HG03432 (cell line): Measurements from ENCODE around the gene HAUS1.

Experiments used
- ATAC-seq: cut with Tn5 transposase; IDR thresholded peaks from one replicate; pipeline ENCODE4 v1.9.1; 2021; ENCODE audit warnings: mild to moderate bottlenecking, moderate library complexity; ENCODE audit not compliant: unreplicated experiment

Gene HAUS1, protein sequence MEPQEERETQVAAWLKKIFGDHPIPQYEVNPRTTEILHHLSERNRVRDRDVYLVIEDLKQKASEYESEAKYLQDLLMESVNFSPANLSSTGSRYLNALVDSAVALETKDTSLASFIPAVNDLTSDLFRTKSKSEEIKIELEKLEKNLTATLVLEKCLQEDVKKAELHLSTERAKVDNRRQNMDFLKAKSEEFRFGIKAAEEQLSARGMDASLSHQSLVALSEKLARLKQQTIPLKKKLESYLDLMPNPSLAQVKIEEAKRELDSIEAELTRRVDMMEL

DNA sequence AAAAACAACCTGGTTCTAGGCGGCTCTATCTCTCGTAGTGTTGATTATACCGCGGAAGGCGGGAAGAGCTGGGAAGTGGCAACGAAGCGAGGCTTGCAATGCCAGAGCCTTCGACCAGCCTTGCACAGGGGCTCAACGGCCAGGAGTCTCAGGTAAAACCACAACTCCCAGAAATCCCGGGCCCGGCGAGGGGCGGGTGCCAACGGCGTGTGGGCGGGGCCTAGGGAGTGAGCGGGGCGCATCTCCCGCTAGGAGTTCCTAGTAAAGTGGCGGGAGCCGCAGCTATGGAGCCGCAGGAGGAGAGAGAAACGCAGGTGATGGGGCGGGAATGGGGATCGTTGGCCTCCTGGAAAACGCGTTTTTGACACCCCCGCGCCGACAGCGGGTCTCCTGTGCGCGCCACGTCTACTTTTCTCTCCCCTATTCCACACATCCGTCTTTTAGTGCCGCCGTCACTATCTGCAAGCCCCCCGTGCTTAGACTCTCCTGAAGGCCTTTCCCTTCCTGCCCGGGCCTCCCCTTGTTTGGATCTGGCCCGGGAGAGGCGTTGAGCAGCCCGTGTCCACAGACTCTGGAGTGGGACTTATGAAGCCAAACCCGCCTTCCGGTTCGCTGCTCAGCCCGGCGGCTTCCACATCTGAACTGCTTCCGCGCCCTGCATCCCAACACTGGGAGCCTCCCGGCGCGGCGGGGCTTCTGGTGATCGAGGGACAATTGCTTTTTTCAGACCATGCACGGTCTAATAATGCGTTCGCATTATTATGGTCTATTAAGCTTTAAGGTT is at the start of gene HAUS1:
Gene HAUS1, plus strand, starts transcription at position 258 of the 784 bp plus-strand sequence. Its CDS starts 27 bp downstream, at position 285.
- ATAC-seq = peak; percentile 98

DNA sequence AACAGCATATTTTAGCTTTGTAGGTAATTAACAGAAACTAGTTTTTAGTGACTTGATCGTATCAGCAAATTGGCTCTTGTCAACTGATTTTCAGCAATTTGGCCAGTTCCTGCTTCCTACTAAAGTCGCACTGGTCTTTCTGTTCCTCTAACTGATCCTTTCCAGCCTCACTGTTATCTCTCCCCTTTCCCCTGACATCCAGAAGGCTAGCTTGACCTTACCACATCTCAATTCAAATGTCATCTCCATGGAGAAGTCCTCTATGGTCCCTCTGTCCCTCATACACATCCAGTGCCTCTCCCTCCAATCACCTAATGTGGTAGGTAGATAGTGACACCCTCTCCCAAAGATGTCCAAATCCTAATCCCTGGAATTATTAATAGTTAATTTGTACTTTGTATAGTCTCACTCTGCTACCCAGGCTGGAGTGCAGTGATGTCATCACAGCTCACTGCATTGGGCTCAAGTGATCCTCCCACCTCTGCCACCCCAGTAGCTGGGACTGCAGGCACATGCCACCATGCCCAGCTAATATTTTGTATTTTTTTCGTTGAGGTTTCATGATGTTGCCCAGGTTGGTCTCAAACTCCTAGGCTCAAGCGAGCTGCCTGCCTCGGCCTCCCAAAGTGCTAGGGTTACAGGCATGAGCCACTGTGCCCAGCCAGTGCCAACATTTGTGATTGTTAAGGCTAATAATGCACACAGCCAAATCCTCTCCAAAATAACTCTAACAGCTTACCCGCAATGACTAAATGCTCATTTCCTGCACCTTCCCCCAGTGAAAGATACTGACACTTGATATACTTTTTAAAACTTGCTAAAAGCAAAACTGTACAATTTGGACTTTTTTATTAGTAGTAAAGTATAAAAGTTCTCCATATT is 49.0 kb upstream of the HAUS1 start:
- ATAC-seq = peak; percentile 73

DNA sequence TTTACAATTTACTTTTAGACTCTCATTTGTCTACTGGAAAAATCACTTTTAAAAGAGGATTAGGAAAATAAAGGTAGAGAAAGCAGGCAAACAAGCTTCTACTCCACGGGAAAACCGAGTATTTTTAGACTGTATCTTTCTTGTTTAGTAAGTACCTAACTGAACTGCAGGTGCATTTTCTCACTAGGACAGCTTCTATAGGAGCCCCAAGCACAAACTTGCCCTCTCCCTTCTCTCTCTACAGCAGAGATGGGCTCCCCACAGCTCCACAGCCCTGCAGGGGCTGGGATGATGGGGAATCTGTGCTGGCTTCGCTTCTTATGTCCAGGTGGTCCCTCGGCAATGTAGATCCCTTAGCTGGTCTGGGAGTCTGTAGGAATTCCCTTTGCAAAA is 48.4 kb upstream of the HAUS1 start:
- no peak for ATAC-seq

DNA sequence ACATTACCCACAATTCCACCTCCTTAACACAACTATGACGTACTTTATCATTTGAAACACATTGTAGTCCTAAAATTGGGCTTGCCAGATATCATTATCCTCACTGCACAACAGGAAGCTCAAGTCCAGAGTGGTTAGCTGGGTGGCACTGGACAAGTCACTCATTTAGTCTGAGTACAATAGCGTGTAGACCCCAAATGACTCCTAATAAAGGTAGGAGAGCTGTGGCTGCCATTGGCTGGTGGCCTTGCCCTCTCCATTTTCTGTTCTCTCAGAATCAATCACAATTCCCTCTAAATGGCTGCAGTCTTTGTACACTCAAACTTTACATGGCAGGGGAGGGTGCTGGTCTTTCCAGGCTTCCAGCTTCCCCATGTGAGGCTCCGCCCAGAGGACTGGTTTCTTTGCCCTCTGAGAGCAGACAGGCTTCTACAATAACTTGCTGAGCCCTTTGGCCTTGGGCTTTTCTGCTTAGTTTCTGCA is 43.8 kb upstream of the HAUS1 start:
- ATAC-seq = no peak

DNA sequence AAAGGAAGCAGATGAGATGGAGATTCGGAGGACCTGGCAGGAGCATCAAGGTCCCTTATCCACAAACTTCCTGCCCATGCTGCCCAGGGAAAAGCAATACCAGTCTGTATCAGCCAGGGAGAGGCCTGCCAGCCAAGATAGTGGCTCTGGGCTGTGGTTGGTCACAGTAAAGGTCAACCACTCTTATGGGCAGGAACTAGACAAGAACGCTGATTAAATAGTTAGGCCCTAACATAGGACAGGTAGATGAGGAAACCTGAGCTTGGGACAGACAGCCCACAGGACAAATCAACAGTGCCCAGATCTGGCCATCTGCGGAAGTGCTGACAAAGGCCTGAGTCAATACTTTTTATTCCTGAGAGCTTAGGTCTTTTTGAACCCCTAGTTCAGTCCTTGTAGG is 42.8 kb upstream of the HAUS1 start:
- no peak for ATAC-seq

DNA sequence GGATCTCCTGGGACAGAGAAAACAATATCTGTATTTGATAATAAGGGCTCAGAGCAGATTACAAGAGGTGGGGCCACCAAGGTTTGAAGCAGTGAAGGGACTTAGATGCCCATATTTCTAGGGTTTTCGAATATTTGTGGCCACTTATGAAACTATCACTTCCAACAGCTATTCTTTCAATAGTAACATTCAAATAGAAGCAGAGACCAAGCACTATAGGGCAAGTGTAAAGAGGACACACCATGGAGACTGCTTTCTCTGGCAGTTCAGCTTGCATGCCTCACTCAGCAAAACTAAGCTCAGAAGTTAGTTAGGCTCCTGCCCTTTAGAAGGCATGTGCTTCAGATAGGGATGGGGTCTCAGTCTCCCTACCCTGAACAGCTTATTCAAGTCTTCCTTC is 42.4 kb upstream of the HAUS1 start:
- ATAC-seq = no peak

DNA sequence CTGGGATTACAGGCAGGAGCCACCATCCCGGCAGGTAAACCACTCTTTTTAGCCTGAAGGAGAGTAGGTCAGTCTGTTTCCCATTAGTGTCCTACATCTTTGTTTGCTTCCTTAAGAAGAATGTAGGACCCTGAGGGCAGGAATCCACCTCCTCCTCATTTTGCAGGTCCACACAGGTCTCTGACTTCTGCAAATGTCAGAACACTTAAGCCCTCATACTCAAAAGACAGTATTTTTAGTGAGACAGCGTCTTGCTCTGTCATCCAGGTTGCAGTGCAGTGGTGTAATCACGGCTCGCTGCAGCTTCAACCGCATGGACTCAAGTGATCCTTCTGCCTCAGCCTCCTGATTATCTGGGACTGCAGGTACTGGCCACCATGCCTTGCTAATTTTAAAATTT is 41.4 kb upstream of the HAUS1 start:
- ATAC-seq = no peak

DNA sequence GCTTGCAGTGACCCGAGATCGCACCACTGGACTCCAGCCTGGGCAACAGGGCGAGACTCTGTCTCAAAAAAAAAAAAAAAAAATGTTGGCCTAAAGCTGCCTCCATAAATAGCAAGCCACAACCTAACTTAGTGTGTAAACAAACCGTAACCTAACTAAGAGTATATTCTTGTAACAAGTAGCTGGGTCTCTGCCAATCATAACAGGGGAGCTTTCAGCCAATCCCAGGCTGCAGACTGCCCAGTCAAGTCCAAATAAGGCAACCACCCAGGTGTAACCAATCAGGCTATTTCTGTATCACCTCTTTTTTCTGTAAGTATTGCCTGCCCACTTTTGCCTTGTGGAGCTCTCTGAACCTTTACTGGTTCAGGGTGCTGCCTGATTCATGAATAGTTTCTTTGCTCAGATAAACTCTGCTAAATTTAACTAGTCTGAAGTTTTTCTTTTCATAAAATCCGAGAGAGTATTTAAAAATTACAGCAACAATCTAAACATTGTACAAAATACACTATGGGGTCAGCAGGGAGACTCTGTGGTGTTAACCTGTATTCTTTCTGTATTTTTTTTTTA is 36.7 kb upstream of the HAUS1 start:
- ATAC-seq = no peak

DNA sequence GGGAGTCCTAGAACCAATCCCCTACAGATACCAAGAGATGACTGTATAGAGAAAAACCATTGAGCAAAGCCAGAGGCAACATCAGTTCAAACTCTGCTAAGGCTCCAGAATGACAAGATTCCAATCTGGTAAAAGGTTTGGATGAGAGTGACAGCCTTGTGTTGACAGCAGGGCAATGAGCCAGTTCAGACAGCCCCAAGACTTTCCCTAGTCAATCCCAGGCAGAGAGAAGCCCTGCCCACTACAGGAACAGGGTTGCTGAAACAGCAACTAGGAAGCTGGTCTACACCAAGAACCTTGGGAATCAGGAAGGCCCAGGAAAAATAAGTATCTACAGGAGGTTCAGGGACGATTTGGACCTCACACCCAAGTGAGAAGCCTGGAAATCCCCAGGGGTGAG is 35.4 kb upstream of the HAUS1 start:
- no peak for ATAC-seq

DNA sequence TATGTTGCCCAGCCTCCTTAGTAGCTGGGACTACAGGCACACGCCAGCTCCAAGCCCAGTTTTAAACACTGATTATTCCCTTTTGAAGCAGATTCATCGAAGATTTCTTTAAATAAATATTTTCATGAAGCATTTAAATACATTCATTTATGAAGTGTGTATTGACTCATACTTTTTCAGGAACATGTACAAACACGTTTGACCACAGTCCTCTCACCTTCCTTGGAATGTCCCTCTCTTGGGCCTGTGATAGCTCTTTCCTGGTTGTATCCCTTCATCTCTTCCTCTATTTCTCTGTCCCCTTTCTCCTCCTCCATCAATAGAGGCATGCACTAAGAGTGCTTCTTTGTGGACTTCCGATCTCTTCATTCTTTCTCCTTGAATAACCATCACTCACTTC is 34.7 kb upstream of the HAUS1 start:
- no peak for ATAC-seq

DNA sequence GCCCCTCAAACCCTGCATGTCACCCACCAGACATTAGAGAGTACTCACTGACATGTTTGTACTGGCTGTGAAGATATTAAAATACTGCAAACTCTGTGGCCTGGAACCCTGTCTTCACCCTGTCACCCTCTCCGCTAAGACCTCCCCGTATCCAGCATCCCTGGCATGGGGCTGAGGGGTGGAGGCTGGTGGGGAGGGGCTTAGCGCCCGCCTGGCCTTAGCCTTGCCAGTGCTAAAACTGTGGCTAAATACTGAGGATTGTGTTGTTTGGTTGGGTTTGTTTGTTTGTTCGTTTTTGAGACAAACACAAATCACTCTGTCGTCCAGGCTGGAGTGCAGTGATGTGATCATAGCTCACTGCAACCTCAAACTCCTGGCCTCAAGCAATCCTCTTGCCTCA is 34.0 kb upstream of the HAUS1 start:
- ATAC-seq = no peak

DNA sequence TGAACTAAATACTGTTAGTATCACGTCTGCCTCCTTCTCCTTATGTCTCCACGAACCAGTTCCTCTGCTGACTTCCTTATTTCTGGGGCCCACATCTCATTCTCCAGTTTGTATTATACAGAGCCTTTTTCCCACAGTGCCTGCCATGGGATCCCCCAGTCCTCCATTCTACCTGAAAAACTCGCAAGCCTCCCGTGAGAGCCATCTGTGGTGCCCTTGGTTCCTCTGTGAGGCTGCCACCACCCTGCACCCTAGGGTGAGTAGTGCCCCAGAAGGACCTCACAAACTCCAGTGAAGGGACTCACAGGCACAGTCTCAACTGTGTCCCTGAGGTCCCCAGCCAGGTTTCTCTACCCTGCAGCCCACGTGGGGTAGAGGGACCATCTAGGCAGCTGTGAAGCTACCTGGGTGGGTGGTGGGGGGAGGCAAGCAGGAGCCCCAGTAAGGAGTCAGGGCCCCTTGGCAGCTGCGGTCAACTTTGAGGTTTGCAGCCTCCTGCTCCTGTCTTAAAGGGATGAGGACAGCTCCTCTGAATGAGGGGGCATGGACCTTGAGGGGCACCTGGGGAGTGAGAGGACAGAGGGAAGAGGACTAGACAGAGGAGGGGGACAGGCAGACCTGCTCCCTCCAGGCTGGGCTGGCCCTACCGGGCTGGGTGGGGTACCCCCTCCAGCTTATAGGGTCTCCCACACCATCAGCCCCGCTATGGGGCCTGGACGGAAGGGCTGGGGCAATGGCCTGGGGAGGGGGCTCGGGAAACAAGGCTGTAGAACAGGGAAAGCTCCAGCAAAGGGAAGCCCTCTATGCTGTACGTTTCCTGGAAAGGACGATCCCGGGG is 33.2 kb upstream of the HAUS1 start:
- no peak for ATAC-seq

DNA sequence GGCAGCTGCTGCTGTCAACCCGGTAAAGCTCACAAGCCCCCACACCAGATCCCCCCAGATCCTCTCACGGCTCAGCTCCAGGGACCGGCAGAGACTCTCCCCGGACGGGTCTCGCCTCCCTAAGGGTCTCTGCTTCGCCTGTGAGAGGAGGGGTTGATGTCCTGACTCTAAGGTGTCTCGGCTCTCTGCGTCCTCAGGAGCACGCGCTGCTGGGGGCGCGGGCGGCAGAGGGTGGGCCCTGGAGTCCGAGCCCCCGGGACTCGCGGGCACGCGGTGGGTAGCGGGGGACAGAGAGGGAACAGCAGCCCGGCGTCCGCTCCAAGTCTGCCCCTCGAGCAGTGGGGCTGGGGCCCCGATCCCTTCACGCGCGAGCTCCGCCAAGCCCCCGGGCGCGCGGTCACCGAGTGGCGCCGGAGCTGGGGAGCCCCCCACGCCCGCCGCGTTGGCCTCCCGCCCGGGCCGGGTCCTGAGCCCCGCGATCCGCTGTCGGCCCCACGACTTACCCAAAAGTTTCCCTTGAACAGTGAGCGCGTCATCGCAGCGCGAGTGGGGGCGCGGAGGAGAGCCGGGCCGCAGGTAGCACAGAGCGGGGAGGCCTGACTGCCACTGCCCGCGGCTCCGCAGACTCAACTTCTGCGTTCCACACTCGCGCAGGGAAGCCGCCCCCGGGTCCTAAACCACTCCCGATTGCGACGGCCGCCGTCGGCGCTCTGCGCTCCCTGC is 32.4 kb upstream of the HAUS1 start, which contains the start of gene PSTPIP2:
Gene PSTPIP2, minus strand, starts transcription at position 608 of the 723 bp plus-strand sequence. Its CDS starts 72 bp downstream, at position 536.
- ATAC-seq = peak; percentile 76

DNA sequence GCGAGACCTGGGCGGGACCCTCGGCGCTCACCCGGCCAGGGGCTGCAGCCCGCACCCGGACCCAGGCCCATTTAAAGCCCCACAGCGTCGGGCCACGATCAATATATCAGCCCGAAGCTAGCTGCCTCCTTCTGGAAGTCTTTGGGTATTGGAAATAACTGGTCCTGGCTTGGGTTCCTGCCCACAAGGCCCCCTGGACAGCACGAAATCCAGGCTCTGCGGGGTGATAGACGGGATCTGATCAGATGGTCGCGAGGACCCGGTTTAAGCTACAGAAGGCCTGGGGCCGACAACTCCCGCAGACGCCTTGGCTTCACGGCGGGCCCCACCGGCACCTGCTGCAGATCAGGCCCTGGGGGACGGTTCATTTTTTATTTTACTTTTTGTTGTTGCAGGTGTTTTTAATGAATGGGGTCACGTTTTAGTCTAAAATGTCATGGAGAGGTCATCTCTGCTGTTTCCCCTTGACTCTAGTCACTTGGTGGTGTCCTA is 31.8 kb upstream of the HAUS1 start:
- ATAC-seq = no peak

DNA sequence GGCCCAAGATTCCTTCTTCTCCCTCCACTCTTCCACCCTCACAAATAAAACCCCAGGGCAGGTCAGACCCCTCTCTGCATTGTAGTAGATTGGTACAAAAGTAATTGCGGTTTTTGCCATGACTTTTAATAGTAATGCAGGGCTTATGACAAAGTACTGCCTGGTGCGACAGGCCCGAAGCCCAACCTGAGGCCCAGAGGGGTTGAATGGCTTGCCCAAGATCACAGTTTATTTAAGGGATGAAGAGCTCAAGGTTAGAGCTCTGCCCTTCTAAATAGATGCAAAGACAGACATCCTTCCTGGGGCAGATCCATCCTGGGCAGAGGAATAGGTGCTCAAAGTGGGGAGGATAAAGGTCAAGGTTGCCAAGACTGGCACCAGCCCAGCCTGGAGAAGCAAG is 31.2 kb upstream of the HAUS1 start:
- ATAC-seq = no peak

DNA sequence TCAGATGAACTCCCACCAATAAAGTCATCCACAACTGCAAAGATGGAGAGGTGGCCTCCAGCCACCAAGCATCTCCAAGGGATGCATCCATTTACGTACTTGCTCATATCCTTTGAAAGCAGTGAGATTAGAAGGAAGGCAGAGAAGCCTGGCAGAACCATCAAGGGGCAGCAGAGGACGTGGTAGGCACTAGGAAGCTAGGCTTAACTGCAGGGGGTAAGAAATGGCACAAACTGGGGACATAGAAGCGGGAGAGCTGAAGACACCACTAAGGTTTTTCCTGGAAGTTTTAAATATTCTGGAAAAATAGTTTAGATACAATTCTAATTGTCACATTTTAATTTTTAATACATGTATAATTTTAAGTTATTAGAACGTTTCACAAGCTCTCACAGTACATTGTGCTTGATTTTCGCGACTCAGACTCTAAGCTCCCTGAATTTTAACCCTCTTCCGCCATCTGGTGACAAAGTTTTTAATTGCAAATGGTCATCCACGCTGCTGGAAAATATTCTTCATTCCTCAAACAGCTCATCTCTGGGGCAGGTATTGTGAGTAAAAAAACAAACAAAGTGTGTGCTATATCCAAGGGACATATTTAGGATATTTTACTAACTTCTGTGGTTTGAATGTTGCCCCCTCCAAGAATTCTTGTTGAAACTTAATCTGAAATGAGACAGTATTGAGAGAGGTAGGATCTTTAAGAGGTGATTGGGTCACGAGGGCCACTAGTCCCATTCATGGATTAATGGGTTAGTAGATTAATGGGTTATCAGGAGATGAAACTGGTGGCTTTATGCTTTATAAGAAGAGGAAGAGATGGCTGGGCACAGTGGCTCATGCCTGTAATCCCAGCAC is 30.5 kb upstream of the HAUS1 start:
- no peak for ATAC-seq

DNA sequence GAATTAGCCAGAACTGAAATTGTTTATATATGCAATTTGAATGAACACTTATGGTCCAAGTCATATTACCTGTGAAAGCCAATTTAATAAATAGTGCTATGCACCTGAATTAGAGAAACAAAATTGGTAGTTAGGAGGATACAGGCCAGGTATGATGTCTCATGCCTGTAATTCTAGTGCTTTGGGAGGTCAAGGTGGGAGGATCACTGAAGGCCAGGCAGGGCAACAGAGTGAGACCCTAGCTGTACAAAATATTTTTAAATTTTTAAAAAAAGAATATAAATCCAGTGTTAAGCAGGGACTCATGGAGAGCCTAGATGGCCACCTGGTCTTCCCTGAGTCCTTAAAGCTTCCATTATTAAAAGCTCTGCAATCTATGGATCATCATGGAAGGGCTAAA is 24.8 kb upstream of the HAUS1 start:
- no peak for ATAC-seq

DNA sequence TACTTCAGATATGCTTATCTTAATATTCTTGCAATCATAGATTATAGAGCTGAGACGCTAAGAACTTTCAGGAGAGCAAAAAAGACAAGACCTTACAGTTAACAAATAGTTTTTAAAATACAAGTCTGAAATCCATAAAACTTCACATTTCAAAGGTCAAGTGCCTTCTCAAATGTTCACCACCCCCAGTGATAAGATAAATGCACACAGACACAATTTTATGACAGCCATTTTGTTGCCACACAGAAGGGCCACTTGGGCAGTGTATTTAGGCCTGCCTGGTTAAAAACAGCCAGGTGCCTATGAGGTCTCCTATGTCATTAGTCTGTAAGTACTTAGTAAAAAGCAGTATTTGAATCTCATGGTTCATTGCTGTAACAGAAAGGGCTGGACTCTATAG is 24.0 kb upstream of the HAUS1 start:
- no peak for ATAC-seq
